ENCODE data around the gene MID2.

MID2 gene

DNA sequence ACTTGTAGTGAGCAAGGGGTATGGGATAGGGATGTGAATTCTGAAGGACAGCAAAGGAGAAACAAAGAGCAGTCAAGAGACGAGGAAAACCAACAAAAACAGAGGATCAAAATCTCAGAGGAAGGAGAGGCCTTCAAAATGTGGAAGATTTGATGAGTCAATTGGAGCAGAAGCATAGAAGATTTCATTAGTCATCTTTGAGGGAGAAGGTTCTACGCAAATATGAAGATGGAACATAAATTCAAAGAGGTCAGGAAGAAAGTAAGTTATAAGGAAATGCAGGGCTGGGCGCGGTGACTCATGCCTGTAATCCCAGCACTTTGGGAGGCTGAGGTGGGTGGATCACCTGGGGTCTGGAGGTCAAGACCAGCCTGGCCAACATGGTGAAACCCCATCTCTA, 35.4 kb downstream of the MID2 start:
- no peak for TF ChIP-seq CTCF (conservative IDR thresholded peaks at IDR 0.05)
- H3K27ac ChIP-seq: no peak overlapping the region

- H3K27ac ChIP-seq: no peak overlapping the region
- no peak for TF ChIP-seq CTCF (conservative IDR thresholded peaks at IDR 0.05)
Measured at GRCh38 chrX:107871136-107871535, 45.5 kb downstream of the MID2 start.

GRCh38 chrX:107878106-107878505, 52.4 kb downstream of the MID2 start:
- no peak overlapping the region for H3K27ac ChIP-seq

DNA sequence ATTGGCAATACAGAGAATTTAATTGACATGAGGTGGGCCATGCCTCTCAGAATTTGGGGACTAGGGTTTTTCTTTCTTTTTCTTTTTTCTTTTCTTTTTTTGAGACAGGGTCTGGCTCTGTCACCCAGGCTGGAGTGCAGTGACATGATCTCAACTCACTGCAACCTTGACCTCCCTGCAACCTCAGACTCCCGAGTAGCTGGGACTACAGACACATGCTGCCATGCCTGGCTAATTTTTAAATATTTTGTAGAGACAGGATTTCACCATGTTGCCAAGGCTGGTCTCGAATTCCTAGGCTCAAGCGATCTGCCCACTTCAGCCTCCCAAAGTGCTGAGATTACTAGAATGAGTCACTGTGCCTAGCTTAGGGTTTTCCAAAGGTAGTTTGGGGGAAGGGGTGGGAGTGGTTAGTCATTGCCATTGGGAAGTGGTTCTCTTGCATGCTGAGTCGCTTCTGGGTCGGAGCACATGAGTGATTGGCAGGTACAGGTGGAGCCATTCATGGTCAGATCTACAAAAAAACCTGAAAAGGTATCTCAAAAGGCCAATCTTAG, 54.5 kb downstream of the MID2 start:
- no peak for TF ChIP-seq CTCF (conservative IDR thresholded peaks at IDR 0.05)

More at GRCh38 chrX:107878106-107878505, 52.4 kb downstream of the MID2 start:
- no peak for TF ChIP-seq CTCF (conservative IDR thresholded peaks at IDR 0.05)

DNA sequence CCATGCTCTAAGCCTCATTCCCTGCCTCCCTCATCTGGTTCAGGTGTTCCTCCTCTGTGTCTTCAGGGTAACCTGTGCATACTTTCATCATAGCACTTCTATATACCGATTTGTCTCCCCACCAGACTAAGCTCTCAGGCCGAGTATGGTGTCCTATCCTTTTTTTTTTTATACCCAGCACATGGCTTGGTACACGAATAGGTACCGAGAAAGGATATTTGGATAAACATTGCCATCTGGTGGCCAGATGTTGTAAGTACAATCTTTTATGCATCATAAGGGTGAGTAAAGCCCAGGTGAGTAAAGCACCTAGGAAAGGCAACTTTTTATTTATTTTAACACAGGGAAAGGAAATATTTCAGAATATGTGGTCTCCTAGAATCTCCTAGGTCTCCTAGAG, 68.4 kb downstream of the MID2 start:
- H3K27ac ChIP-seq: no peak overlapping the region
- TF ChIP-seq CTCF (conservative IDR thresholded peaks at IDR 0.05): peak; percentile 14

More for the DNA sequence above, 54.5 kb downstream of the MID2 start:
- H3K27ac ChIP-seq: no peak overlapping the region

DNA sequence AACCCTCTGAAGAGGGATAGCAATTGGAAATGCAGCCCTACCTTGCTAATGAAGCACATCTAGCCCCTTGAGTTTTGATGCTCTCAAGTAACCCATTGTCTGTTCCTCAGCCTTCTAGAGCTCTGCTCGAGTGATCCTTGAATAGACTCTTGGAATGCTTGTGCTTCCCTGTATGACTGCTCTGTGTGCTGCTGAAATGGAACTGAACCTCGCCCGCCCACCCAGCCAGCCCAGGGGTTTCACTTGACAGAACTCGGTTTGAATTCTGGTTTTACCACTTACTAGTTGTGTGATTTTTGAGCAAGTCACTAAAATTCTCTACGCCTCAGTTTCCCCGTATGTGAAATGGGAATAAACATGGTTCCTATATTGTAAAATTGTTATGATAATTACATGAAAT, 77.1 kb downstream of the MID2 start:
- TF ChIP-seq CTCF (conservative IDR thresholded peaks at IDR 0.05): no peak
- no peak overlapping the region for H3K27ac ChIP-seq

GRCh38 chrX:107905366-107905765, 79.7 kb downstream of the MID2 start:
- TF ChIP-seq CTCF (conservative IDR thresholded peaks at IDR 0.05): no peak

More at GRCh38 chrX:107905366-107905765, 79.7 kb downstream of the MID2 start:
- no peak overlapping the region for H3K27ac ChIP-seq
